DMS79 (cell line): ENCODE results near the gene ETFA.
"Not testable (repeated sequence)": the region's sequence is repeated elsewhere in the genome, so short reads cannot be mapped to it uniquely, and the experiment has no call there.

Source experiments
- DNase-seq: peaks from one replicate; lab custom pipeline; 2025; lab: John Stamatoyannopoulos, UW

The ETFA gene

GRCh38 chr15:76270876-76271275 lies 40.4 kb downstream of the ETFA start:
- DNase-seq, result no peak

- DNase-seq, result no peak
Measured at GRCh38 chr15:76267077-76267476, 44.2 kb downstream of the ETFA start.

GRCh38 chr15:76265769-76266168 lies 45.5 kb downstream of the ETFA start:
- DNase-seq, result not testable (repeated sequence)

- DNase-seq, result no peak
Measured at GRCh38 chr15:76260246-76260938, 50.9 kb downstream of the ETFA start.

- no peak for DNase-seq
Measured at GRCh38 chr15:76259392-76259791, 51.9 kb downstream of the ETFA start.

GRCh38 chr15:76258460-76258859 lies 52.8 kb downstream of the ETFA start:
- DNase-seq, result no peak

- DNase-seq, result no peak
Measured at GRCh38 chr15:76253691-76254473, 57.4 kb downstream of the ETFA start.

GRCh38 chr15:76252249-76252648 lies 59.0 kb downstream of the ETFA start:
- DNase-seq, result no peak

GRCh38 chr15:76251717-76252116 lies 59.6 kb downstream of the ETFA start:
- no peak for DNase-seq

GRCh38 chr15:76245072-76245610 lies 66.1 kb downstream of the ETFA start:
- no peak for DNase-seq

DNA sequence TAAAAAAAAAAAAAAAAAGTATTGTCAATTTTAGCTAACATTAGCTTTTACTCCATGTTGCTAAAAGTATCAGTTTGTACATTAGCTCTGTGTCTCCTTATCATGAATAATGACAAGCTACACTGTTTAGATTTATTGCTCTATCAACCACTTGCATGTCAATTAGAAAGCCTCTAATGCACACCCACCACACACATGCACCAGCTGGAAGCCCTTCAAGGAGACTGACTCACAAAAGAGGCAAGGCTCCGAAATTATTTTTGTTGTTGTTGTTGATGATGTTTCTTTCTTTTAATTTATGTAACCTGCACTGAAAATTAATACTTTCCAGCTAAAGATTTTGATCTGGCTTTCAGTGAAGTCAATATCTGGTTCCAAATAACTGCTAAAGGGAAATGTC lies 71.5 kb downstream of the ETFA start:
- DNase-seq, result no peak

GRCh38 chr15:76236350-76236749 lies 74.9 kb downstream of the ETFA start:
- DNase-seq, result no peak

DNA sequence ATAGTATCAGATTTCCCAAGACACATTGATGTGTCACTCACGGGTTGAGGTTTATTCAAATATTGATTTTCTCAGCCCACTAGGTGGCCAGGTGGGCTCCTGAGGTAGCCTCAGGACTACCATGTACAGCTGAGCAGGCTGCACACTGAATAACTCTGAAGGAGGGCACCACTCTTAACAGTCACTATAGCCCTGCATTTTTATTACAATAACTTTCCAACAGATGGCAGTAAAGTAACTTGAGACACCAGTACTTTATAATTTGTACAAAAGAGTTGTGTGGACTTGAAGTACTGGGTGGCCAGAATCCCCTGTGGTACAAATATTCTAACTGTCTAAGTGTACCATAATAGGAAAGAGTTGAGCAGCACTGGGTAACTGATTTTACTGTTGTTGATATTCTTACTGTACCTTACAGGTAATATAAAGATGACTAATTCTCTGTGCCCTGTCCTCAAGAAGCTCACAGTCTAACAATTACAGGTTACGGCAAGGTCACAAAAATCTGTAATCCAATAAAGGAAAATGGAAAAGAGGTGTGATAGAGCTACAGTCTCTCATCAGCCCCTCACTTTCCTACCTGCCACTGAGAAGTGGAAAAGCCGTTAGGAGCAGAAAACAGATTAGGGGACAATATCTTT lies 76.0 kb downstream of the ETFA start:
- no peak for DNase-seq

GRCh38 chr15:76234337-76234889 lies 76.9 kb downstream of the ETFA start:
- no peak for DNase-seq

GRCh38 chr15:76233921-76234320 lies 77.3 kb downstream of the ETFA start:
- no peak for DNase-seq

DNA sequence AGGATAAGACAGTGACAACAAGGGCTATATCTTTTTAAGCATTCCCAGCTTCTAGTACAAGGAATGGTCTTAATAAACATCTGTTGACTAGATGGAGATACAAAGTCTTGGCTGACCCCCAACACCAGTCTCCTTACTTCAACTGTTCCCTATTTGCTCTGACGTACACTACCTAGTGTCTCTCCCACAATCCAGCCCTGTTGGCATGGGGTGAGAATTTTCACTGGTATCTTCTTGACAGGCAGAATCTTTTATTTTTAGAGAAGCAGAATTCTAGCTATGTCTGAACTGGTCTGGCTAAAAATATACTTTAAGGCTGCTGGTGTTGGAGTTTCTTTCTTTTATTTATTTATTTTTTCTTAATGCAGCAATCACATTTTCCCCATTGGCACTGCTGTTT lies 82.0 kb downstream of the ETFA start:
- DNase-seq, result no peak

DNA sequence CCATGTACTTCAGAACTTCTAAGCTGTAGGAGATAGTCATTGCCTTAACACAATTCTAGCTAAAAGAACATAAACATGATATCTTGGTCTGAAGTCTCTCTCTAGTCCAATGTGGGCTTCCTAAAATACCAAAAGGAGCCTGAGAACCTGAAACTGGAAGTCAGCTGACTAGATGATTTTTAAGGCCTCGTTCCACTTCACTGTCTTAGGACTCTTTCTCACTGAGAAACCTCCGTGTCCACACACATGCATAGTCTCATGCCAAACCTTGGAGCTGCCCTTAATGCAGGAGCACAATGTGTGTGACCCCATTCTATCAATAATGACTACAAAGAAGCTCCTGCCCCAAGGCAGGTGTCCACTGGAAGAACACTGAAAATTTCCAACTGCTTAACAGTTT lies 87.7 kb downstream of the ETFA start:
- DNase-seq, result no peak

DNA sequence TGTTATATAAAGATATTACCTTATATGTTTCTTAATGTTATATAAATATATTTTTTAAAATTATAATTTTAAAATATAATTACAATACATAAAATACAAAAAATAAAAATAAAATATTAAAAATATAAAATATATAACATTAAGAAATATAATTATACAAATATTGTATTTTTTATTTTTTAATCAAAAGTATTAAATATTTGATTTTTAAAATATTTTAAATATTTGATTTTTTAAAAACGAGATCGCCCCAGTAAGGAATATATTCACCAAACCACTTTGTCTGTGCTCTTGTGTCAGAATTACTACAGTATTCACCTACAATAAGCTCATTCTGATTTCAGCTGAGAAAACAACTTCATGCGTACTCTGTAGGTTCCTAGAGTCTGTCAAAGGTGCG lies 89.1 kb downstream of the ETFA start:
- DNase-seq, result no peak

DNA sequence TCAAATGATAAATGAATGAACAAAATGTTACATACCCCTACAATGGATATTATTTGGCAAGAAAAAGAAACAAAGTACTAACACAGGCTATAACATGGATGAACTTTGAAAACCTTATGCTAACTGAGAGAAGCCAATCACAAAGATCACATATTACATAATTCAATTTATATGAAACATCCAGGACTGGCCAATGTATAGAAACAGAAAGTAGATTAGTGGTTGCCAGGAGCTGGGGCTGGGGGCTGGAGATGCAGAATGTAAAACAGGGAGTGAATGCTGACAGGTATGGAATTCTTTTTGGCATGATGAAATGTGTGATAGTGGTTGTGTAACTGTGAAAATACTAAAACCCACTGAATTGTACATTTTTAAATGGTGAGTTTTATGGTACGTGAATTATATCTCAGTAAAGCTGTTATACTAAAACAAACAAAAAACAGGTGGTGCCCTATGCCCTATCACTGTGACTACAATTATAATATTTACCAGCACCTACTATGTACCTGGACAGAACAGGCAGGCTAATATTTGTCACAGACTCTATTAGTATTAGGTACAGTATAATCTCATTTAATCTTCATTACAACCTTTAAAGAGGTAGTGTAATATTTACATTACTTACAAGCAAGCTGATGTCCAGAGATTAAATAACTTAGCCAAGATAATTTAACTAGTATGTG lies 90.0 kb downstream of the ETFA start:
- DNase-seq, result no peak

- DNase-seq, result no peak
Measured at GRCh38 chr15:76217882-76218217, 93.4 kb downstream of the ETFA start.

GRCh38 chr15:76217029-76217881 lies 94.0 kb downstream of the ETFA start:
- DNase-seq, result peak; percentile 42
